Activated CD4-positive, alpha-beta T cell treated with anti-CD3 and anti-CD28 coated beads, Interleukin-2, Interleukin-4, amounts not matched to agents 100 ng/mL and 50 ng/mL, durations not matched to agents 16 hours and 8 hours (primary cell): ENCODE data around the gene DNM2.
A peak's percentile ranks its signal among the peaks of the same experiment; 100 is the strongest.
"Not testable (repeated sequence)": the region's sequence is repeated elsewhere in the genome, so short reads cannot be mapped to it uniquely, and the experiment has no call there.

Experiments used
- DNase-seq: peaks from one replicate; pipeline ENCODE4 v3.0.0-alpha.2; 2020; ENCODE audit warnings: low spot score

DNM2 gene

GRCh38 chr19:10817291-10818038, 99.6 kb downstream of the DNM2 start:
- no peak for DNase-seq

- no peak for DNase-seq
These were observed 100.6 kb downstream of the DNM2 start for GRCh38 chr19:10818301-10819123.

- DNase-seq: no peak
These were observed 101.5 kb downstream of the DNM2 start for GRCh38 chr19:10819124-10820060.

GRCh38 chr19:10820173-10820572, 102.3 kb downstream of the DNM2 start:
- no peak for DNase-seq

GRCh38 chr19:10823690-10824089, 105.8 kb downstream of the DNM2 start:
- no peak for DNase-seq

GRCh38 chr19:10826231-10826630, 108.4 kb downstream of the DNM2 start:
- DNase-seq: no peak

- DNase-seq: no peak
These were observed 109.0 kb downstream of the DNM2 start for GRCh38 chr19:10826846-10827245.

- DNase-seq: no peak
These were observed 111.3 kb downstream of the DNM2 start for GRCh38 chr19:10828981-10829821.

- DNase-seq: no peak
These were observed 112.1 kb downstream of the DNM2 start for GRCh38 chr19:10829967-10830366.

GRCh38 chr19:10830370-10830769, 112.5 kb downstream of the DNM2 start:
- no peak for DNase-seq

GRCh38 chr19:10830931-10831779, 113.3 kb downstream of the DNM2 start:
- DNase-seq: no peak

- DNase-seq: no peak
These were observed 114.4 kb downstream of the DNM2 start for GRCh38 chr19:10831987-10832938.

GRCh38 chr19:10832939-10833296, 115.0 kb downstream of the DNM2 start:
- DNase-seq: no peak

GRCh38 chr19:10835089-10835753, 117.3 kb downstream of the DNM2 start:
- no peak for DNase-seq

- DNase-seq: peak; percentile 98
These were observed 118.0 kb downstream of the DNM2 start, which contains the start of gene TMED1 for GRCh38 chr19:10835754-10836478. TSS of gene TMED1 (minus strand) at chr19:10836212. CDS start at chr19:10836191, 21 bp downstream.

- peak; percentile 85 for DNase-seq
These were observed 118.8 kb downstream of the DNM2 start for GRCh38 chr19:10836479-10837330.

GRCh38 chr19:10837649-10838048, 119.8 kb downstream of the DNM2 start:
- not testable (repeated sequence) for DNase-seq
